Uterus (tissue), 4 donors: Measurements from ENCODE around the gene STAMBP. TPM values are rescaled to one million over a fixed set of nuclear protein-coding genes. Genes with fewer than 3 reads are reported as not detected.

Source experiments
- DNase-seq, 2 donors: peaks; one replicate each; pipeline ENCODE4 v3.0.0-alpha.2; 2019 to 2020
- H3K27ac ChIP-seq, 2 donors: fragments of 200-600 bp; sonication (generic); 1 replicate in 1 of 2; 2 replicates in 1 of 2; pipeline ENCODE4 v1.5.1; 2016 to 2018
- H3K27me3 ChIP-seq, 2 donors: fragments of 200-600 bp; sonication (generic); one replicate each; pipeline ENCODE4 v1.5.1; 2018 to 2019; ENCODE audit warnings: control low read depth in 1 of 2
- H3K36me3 ChIP-seq, 2 donors: fragments of 200-600 bp; sonication (generic); one replicate each; pipeline ENCODE4 v1.5.1; 2019; ENCODE audit warnings: control low read depth in 1 of 2
- H3K4me1 ChIP-seq, 2 donors: fragments of 200-600 bp; sonication (generic); one replicate each; pipeline ENCODE4 v1.5.1; 2018 to 2019; ENCODE audit warnings: control low read depth in 1 of 2
- H3K4me3 ChIP-seq, 2 donors: fragments of 200-600 bp; sonication (generic); 1 replicate in 1 of 2; 2 replicates in 1 of 2; pipeline ENCODE4 v1.5.1; 2018 to 2019; ENCODE audit warnings: mild to moderate bottlenecking in 1 of 2
- H3K9me3 ChIP-seq, 2 donors: fragments of 200-600 bp; sonication (generic); one replicate each; pipeline ENCODE4 v1.5.1; 2019; ENCODE audit warnings: control low read depth in 1 of 2
- CTCF ChIP-seq, 4 experiments: fragments of 200-600 bp in 2 of 4; fragments of 450-650 bp in 2 of 4; sonication (generic) in 2 of 4; IDR thresholded peaks; one replicate each; pipeline ENCODE4 v1.5.1; 2016 to 2019; ENCODE audit warnings: antibody characterized with exemption in 4 of 4, mild to moderate bottlenecking in 2 of 4, moderate library complexity in 1 of 4
- POLR2A ChIP-seq, 2 donors: fragments of 450-650 bp; IDR thresholded peaks; one replicate each; pipeline ENCODE4 v1.6.1; 2016; ENCODE audit warnings: antibody characterized with exemption in 2 of 2, mild to moderate bottlenecking in 1 of 2, moderate library complexity in 1 of 2
- intact Hi-C: fragments of 100-400 bp; cut with DNase I; formaldehyde crosslinking; loops from one replicate; pipeline ENCODE4 v1.15.1; 2023; ENCODE audit warnings: low total_unique reads
- total RNA-seq, 4 donors: library from RNA; depleted of rRNA in 3 of 4; stranded (reverse); fragments of >200 nt in 3 of 4; gene quantifications; one replicate each; pipeline versions ENCODE4 v1.1.0 to v1.2.4, GENCODE V29; 2014 to 2023
- donor health status: DM: yes; HTN: yes; CAD: no.

STAMBP gene
- total RNA-seq, 4 donors from 2014 or later = 31.8 to 115 (median 43.7) TPM

- H3K4me3 ChIP-seq = no peak overlapping the region
- TF ChIP-seq CTCF (IDR thresholded peaks at IDR 0.05) (no peak), POLR2A (IDR thresholded peaks at IDR 0.05) (no peak)
- peak overlapping the region; percentile 93 to 97 for H3K27ac ChIP-seq
- intact Hi-C loops = no loop called here
- no peaks in the 10 kb centered on the region for H3K27me3 ChIP-seq
- H3K4me1 ChIP-seq = peaks cover 0 to 8% of the 10 kb centered on the region in 2 donors
- no peaks in the 10 kb centered on the region for H3K36me3 ChIP-seq
- H3K9me3 ChIP-seq = no peaks in the 10 kb centered on the region
- no peak for DNase-seq
Observed at GRCh38 chr2:73891276-73891901, 62.6 kb downstream of the STAMBP start.

- peak; percentile 54 to 79 for DNase-seq
- H3K4me1 ChIP-seq = peaks cover 0 to 8% of the 10 kb centered on the region in 2 donors
Observed at GRCh38 chr2:73892631-73893329, 64.0 kb downstream of the STAMBP start, which contains the start of gene ACTG2. ACTG2 (plus strand) TSS chr2:73893008; CDS start chr2:73901312, 8,304 bp downstream.

GRCh38 chr2:73893764-73894474 is 65.2 kb downstream of the STAMBP start:
- Histone ChIP-seq H3K27ac (peak overlapping the region; percentile 93 to 97), H3K9me3 (no peaks in the 10 kb centered on the region), H3K36me3 (no peaks in the 10 kb centered on the region), H3K27me3 (no peaks in the 10 kb centered on the region), H3K4me3 (peak overlapping the region; percentile 35 to 76), H3K4me1 (peaks cover 0 to 8% of the 10 kb centered on the region in 2 donors)
- intact Hi-C loops = no loop called here
- DNase-seq = no peak
- TF ChIP-seq CTCF (IDR thresholded peaks at IDR 0.05) (no peak), POLR2A (IDR thresholded peaks at IDR 0.05) (no peak)

More at GRCh38 chr2:73892631-73893329, 64.0 kb downstream of the STAMBP start, which contains the start of gene ACTG2:
- Histone ChIP-seq H3K27ac (peak within 1 kb of the TSS; percentile 93 to 97), H3K27me3 (no peaks in the 10 kb centered on the region), H3K9me3 (no peaks in the 10 kb centered on the region), H3K36me3 (no peaks in the 10 kb centered on the region), H3K4me3 (peak within 1 kb of the TSS; percentile 35 to 76)
- intact Hi-C loops = no loop called here
- no peak for TF ChIP-seq CTCF (IDR thresholded peaks at IDR 0.05)
- TF ChIP-seq POLR2A (IDR thresholded peaks at IDR 0.05) = peak in 1 of 2 donors; percentile 61

- Histone ChIP-seq H3K27ac (peak overlapping the region; percentile 93 to 97), H3K4me1 (peaks cover 0 to 3% of the 10 kb centered on the region in 2 donors), H3K4me3 (peak overlapping the region; percentile 35 to 76), H3K36me3 (no peaks in the 10 kb centered on the region), H3K9me3 (no peaks in the 10 kb centered on the region), H3K27me3 (no peaks in the 10 kb centered on the region)
- TF ChIP-seq CTCF (IDR thresholded peaks at IDR 0.05) (no peak), POLR2A (IDR thresholded peaks at IDR 0.05) (no peak)
- intact Hi-C loops = no loop called here
- DNase-seq = no peak
Observed at GRCh38 chr2:73894475-73894850, 65.7 kb downstream of the STAMBP start.
